Liver (tissue), 9 donors: ENCODE measurements around the gene DHRS12. TPM values are rescaled to one million over a fixed set of nuclear protein-coding genes. Genes with fewer than 3 reads are reported as not detected.

Experiments
- DNase-seq: peaks from one replicate; pipeline ENCODE4 v3.0.0-alpha.2; 2017; ENCODE audit warnings: low spot score
- H3K27ac ChIP-seq, 2 donors: one replicate each; pipeline ENCODE4 v1.7.0; 2013; ENCODE audit warnings: inconsistent platforms in 2 of 2, low read length in 2 of 2, control low read depth in 1 of 2, low read depth in 1 of 2, mild to moderate bottlenecking in 1 of 2
- H3K27me3 ChIP-seq, 4 donors: one replicate each; pipeline versions ENCODE4 v1.6.1 to v1.7.0; 2013; ENCODE audit warnings: low read length in 3 of 4, inconsistent platforms in 1 of 4, mild to moderate bottlenecking in 1 of 4, moderate library complexity in 1 of 4; ENCODE audit not compliant: control insufficient read depth in 4 of 4, insufficient read depth in 4 of 4
- H3K36me3 ChIP-seq, 4 donors: one replicate each; pipeline versions ENCODE4 v1.6.1 to v1.7.0; 2013; ENCODE audit warnings: low read length in 3 of 4, mild to moderate bottlenecking in 3 of 4, low read depth in 1 of 4, moderate library complexity in 1 of 4; ENCODE audit not compliant: control insufficient read depth in 4 of 4, insufficient read depth in 3 of 4
- H3K4me1 ChIP-seq, 4 donors: one replicate each; pipeline versions ENCODE4 v1.6.1 to v1.7.0; 2013; ENCODE audit warnings: low read length in 3 of 4, mild to moderate bottlenecking in 3 of 4, moderate library complexity in 1 of 4; ENCODE audit not compliant: control insufficient read depth in 4 of 4, insufficient read depth in 4 of 4
- H3K4me3 ChIP-seq, 3 donors: one replicate each; pipeline versions ENCODE4 v1.6.1 to v1.7.0; 2013; ENCODE audit warnings: low read length in 3 of 3, control low read depth in 1 of 3, low read depth in 1 of 3, mild to moderate bottlenecking in 1 of 3
- H3K9ac ChIP-seq, 2 donors: one replicate each; pipeline ENCODE4 v1.7.0; 2013; ENCODE audit warnings: low read length in 2 of 2, mild to moderate bottlenecking in 2 of 2, moderate library complexity in 2 of 2, control low read depth in 1 of 2, low read depth in 1 of 2
- H3K9me3 ChIP-seq, 4 donors: one replicate each; pipeline versions ENCODE4 v1.6.1 to v1.7.0; 2013; ENCODE audit warnings: low read length in 3 of 4; ENCODE audit not compliant: control insufficient read depth in 4 of 4
- CTCF ChIP-seq: fragments of 150-350 bp; IDR thresholded peaks from 2 replicates; pipeline ENCODE4 v1.5.1; 2017; ENCODE audit warnings: improper control_type of control experiment, low read depth, low read length; ENCODE audit not compliant: missing input control
- EGR1 ChIP-seq, 2 donors: IDR thresholded peaks; 2 replicates each; pipeline ENCODE4 v1.6.1; 2016 to 2018; ENCODE audit warnings: antibody characterized with exemption in 2 of 2, low read depth in 2 of 2
- FOXA1 ChIP-seq: IDR thresholded peaks from 2 replicates; pipeline ENCODE4 v1.6.1; 2016; ENCODE audit warnings: antibody characterized with exemption
- FOXA2 ChIP-seq: IDR thresholded peaks from 2 replicates; pipeline ENCODE4 v1.6.1; 2016; ENCODE audit warnings: antibody characterized with exemption
- GABPA ChIP-seq, 2 donors: IDR thresholded peaks in 1 of 2; conservative IDR thresholded peaks in 1 of 2; 2 replicates each; pipeline ENCODE4 v1.6.1; 2016; ENCODE audit warnings: antibody characterized with exemption in 2 of 2, mild to moderate bottlenecking in 1 of 2, moderate library complexity in 1 of 2
- HNF4G ChIP-seq: IDR thresholded peaks from 2 replicates; pipeline ENCODE4 v1.6.1; 2016; ENCODE audit warnings: antibody characterized with exemption
- JUND ChIP-seq, 2 donors: IDR thresholded peaks; 2 replicates each; pipeline ENCODE4 v1.6.1; 2016; ENCODE audit warnings: antibody characterized with exemption in 2 of 2
- NR2F2 ChIP-seq: IDR thresholded peaks from 2 replicates; pipeline ENCODE4 v1.6.1; 2016; ENCODE audit warnings: antibody characterized with exemption
- RAD21 ChIP-seq, 2 donors: IDR thresholded peaks; 2 replicates each; pipeline ENCODE4 v1.6.1; 2016; ENCODE audit warnings: antibody characterized with exemption in 2 of 2, mild to moderate bottlenecking in 2 of 2
- REST ChIP-seq: IDR thresholded peaks from 2 replicates; pipeline ENCODE4 v1.6.1; 2016; ENCODE audit warnings: antibody characterized with exemption, mild to moderate bottlenecking
- RXRA ChIP-seq, 2 donors: IDR thresholded peaks; 2 replicates each; pipeline ENCODE4 v1.6.1; 2017 to 2018; ENCODE audit warnings: antibody characterized with exemption in 2 of 2, mild to moderate bottlenecking in 1 of 2
- TAF1 ChIP-seq: conservative IDR thresholded peaks from 2 replicates; pipeline ENCODE4 v1.6.1; 2016; ENCODE audit warnings: antibody characterized with exemption, mild to moderate bottlenecking
- YY1 ChIP-seq: IDR thresholded peaks from 2 replicates; pipeline ENCODE4 v1.6.1; 2016; ENCODE audit warnings: antibody characterized with exemption, mild to moderate bottlenecking
- ZBTB33 ChIP-seq: IDR thresholded peaks from 2 replicates; pipeline ENCODE4 v1.6.1; 2016; ENCODE audit warnings: antibody characterized with exemption
- WGBS: extraction: QIAGEN DNeasy Blood & Tissue Kit; methylation state at CpG from one replicate; pipeline ENCODE4 v1.1.7; 2013; 5-methylcytosine and 5-hydroxymethylcytosine counted together
- polyA plus RNA-seq, 2 donors: library from polyadenylated mRNA; stranded (reverse) in 1 of 2; unstranded in 1 of 2; fragments of 200-250 nt in 1 of 2; fragments of >200 nt in 1 of 2; fragmentation: Nextera tagmentation in 1 of 2; extraction: Ambion mirVana in 1 of 2; gene quantifications; one replicate each; pipeline versions ENCODE4 v1.2.1 to v1.2.3, GENCODE V29; 2013 to 2015
- total RNA-seq, 2 donors: library from RNA; depleted of rRNA; stranded (reverse); fragments of >200 nt; gene quantifications; one replicate each; pipeline ENCODE4 v1.2.3, GENCODE V29; 2014
- TF ChIP-seq, protein P1 (sequence below): IDR thresholded peaks from 2 replicates; pipeline ENCODE4 v1.6.1; 2016; ENCODE audit warnings: antibody characterized with exemption
- donor health status: healthy.
- donor health status: healthy.
- donor health status: healthy.
- donor health status: healthy.
- donor health status: healthy.

DHRS12 gene
- total and polyA plus RNA-seq, 4 donors = 6.5 to 15.5 (median 9.3) TPM

- no peak overlapping the region for H3K4me3 ChIP-seq
- no peak overlapping the region for H3K9ac ChIP-seq
- H3K36me3 ChIP-seq = peaks cover 0 to 7% (median under 1%) of the 10 kb centered on the region in 4 donors
- no peaks in the 10 kb centered on the region for H3K27me3 ChIP-seq
- 94% methylated on average over 6 of the region's 6 CpGs for WGBS
- H3K4me1 ChIP-seq = no peaks in the 10 kb centered on the region
- no peak overlapping the region for H3K27ac ChIP-seq
- no peaks in the 10 kb centered on the region for H3K9me3 ChIP-seq
- DNase-seq = no peak
- TF ChIP-seq FOXA2 (no peak), JUND (IDR thresholded peaks at IDR 0.05) (no peak), RXRA (IDR thresholded peaks at IDR 0.05) (no peak), EGR1 (IDR thresholded peaks at IDR 0.05; ENCODE audit: low read depth in 2 of 2) (no peak), NR2F2 (no peak), TAF1 (no peak), YY1 (no peak), GABPA (IDR thresholded peaks at IDR 0.05 in 1 of 2, conservative IDR thresholded peaks at IDR 0.05 in 1 of 2) (no peak), ZBTB33 (no peak)
- TF ChIP-seq, protein P1, sequence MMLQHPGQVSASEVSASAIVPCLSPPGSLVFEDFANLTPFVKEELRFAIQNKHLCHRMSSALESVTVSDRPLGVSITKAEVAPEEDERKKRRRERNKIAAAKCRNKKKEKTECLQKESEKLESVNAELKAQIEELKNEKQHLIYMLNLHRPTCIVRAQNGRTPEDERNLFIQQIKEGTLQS = no peak
These were observed 31.2 kb downstream of the DHRS12 start for GRCh38 chr13:51772781-51773180.

DNA sequence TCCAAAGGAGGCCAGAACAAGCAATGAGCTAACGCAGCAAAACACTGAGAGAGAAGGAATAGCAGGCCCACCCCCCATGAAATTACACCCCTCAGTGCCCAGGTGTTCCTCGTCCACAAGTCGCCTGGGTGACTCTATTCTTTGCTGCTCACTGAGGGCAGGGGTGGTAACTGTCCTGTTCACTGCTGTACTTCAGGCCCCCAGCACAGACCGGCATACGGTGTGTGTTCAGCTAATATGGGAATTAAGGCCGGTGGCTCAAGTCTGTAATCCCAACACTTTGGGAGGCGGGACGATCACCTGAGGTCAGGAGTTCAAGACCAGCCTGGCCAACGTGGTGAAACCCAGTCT lies 31.9 kb downstream of the DHRS12 start:
- Histone ChIP-seq H3K27ac (no peak overlapping the region), H3K9me3 (no peaks in the 10 kb centered on the region), H3K4me3 (no peak overlapping the region), H3K36me3 (peaks cover 0 to 10% (median 2%) of the 10 kb centered on the region in 4 donors), H3K27me3 (no peaks in the 10 kb centered on the region), H3K4me1 (no peaks in the 10 kb centered on the region), H3K9ac (no peak overlapping the region)
- 91% methylated on average over 9 of the region's 9 CpGs for WGBS
- DNase-seq = no peak
- TF ChIP-seq REST (no peak), FOXA1 (no peak), JUND (IDR thresholded peaks at IDR 0.05) (no peak), CTCF (no peak), ZBTB33 (no peak), HNF4G (no peak), NR2F2 (no peak), EGR1 (IDR thresholded peaks at IDR 0.05; ENCODE audit: low read depth in 2 of 2) (no peak), RAD21 (IDR thresholded peaks at IDR 0.05) (no peak)
